WERI-Rb-1 (cell line): Measurements from ENCODE around the gene SDK2.

Experiments used
- DNase-seq: peaks from one replicate; pipeline ENCODE4 v3.0.0-alpha.2; 2020
- H3K27ac ChIP-seq: fragments of 250-450 bp; sonication (Bioruptor Pico); 2 replicates; pipeline ENCODE4 v1.5.1; 2020; ENCODE audit warnings: mild to moderate bottlenecking, moderate library complexity
- H3K27me3 ChIP-seq: fragments of 250-450 bp; sonication (Bioruptor Pico); 2 replicates; pipeline ENCODE4 v1.5.1; 2021; ENCODE audit warnings: mild to moderate bottlenecking, low read depth, moderate library complexity; ENCODE audit not compliant: insufficient read depth, severe bottlenecking
- H3K36me3 ChIP-seq: fragments of 250-450 bp; sonication (Bioruptor Pico); 2 replicates; pipeline ENCODE4 v1.5.1; 2020; ENCODE audit warnings: mild to moderate bottlenecking, moderate library complexity
- H3K4me3 ChIP-seq: 2 replicates; pipeline ENCODE4 v1.5.1; 2011; ENCODE audit warnings: low read depth, mild to moderate bottlenecking, control low read depth, low read length
- H3K9me3 ChIP-seq: fragments of 250-450 bp; sonication (Bioruptor Pico); 2 replicates; pipeline ENCODE4 v1.5.1; 2021; ENCODE audit warnings: mild to moderate bottlenecking, moderate library complexity; ENCODE audit not compliant: severe bottlenecking
- TF ChIP-seq, protein P1 (sequence below): IDR thresholded peaks from 2 replicates; pipeline ENCODE4 v1.5.1; 2011; ENCODE audit warnings: low read depth, mild to moderate bottlenecking, control low read depth, inconsistent platforms, low read length

SDK2 gene

DNA sequence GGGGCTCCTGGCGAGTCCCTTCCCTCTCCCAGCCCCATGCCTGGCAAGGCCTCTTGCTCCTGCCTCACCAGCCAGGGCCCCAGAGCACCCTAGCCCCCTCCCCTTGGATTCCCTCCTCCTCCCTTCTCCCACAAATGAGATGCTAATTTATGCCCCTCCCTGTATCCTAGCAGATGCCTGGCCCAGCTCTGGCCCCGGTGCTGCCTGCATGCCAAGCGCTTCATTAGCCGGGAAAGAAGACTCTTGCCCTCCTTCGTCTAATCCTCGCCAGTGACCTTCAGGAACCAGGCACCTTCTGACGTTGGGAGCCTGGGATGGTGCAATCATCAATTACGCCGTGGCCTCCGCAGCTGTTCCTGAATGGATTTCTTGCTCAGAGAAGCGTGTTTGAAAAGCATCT lies 127.8 kb downstream of the SDK2 start:
- H3K27me3 ChIP-seq = no peaks in the 10 kb centered on the region
- H3K27ac ChIP-seq = no peak overlapping the region
- H3K4me3 ChIP-seq = no peak overlapping the region
- TF ChIP-seq, protein P1, sequence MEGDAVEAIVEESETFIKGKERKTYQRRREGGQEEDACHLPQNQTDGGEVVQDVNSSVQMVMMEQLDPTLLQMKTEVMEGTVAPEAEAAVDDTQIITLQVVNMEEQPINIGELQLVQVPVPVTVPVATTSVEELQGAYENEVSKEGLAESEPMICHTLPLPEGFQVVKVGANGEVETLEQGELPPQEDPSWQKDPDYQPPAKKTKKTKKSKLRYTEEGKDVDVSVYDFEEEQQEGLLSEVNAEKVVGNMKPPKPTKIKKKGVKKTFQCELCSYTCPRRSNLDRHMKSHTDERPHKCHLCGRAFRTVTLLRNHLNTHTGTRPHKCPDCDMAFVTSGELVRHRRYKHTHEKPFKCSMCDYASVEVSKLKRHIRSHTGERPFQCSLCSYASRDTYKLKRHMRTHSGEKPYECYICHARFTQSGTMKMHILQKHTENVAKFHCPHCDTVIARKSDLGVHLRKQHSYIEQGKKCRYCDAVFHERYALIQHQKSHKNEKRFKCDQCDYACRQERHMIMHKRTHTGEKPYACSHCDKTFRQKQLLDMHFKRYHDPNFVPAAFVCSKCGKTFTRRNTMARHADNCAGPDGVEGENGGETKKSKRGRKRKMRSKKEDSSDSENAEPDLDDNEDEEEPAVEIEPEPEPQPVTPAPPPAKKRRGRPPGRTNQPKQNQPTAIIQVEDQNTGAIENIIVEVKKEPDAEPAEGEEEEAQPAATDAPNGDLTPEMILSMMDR = no peak
- no peaks in the 10 kb centered on the region for H3K9me3 ChIP-seq
- no peak for DNase-seq
- H3K36me3 ChIP-seq = no peaks in the 10 kb centered on the region; the same call in 1 of the 2 replicates

DNA sequence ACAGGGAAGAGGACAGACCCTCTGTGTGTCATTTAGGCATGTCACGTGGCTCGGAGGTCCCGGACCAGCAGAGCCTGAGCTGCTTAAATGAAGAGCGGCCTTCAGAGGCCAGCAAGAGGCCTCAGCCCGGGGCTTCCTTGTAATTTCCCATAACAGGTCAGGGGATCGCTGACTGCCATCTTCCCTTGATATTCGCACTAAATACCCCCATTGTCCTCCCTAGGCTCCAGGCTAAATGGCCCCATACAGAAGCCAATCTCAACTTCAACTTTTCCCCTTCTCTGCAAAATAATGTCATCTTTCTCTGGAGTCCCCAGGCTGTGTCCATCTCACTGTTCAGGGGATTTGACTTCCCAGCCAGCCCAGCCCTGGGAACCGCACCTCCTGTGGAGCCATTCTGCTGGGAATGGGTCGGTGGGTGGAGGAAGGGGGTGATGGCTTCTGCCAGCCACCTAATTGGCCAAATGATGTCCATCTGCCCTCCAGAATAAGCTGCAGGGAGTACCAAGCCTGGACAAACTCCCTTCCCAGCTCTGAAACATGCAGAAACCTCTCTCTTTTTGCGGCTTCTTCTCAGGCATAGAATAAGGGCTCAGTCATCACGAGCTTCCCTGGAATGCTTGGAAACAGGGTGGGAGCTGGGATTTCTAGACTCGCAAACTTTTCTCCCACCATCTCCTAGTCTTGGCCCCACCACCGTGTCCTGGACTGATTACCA lies 129.9 kb downstream of the SDK2 start:
- H3K4me3 ChIP-seq = no peak overlapping the region
- DNase-seq = no peak
- no peaks in the 10 kb centered on the region; the same call in 1 of the 2 replicates for H3K36me3 ChIP-seq
- no peaks in the 10 kb centered on the region for H3K9me3 ChIP-seq
- TF ChIP-seq, protein P1 = no peak
- no peak overlapping the region; the same call in 1 of the 2 replicates for H3K27ac ChIP-seq
- H3K27me3 ChIP-seq = no peaks in the 10 kb centered on the region

DNA sequence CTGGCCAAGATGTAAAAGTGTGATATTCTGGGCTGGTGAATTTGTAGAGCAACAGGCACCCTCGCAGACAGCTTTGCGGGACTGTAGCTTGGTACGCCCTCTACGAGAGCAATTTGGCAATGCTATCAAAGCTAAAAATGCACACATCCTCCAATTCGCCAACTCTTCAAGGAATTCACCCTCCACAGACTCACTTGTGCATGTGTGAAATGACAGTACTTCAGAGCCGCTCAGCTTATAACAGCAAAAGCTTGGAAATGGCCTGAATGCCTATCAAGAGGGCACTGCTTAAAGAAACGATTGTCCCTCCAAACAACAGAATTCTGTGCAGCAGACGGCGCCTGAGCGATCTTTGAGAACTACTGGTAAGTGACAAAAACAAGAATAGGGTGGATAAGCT lies 130.8 kb downstream of the SDK2 start:
- TF ChIP-seq, protein P1 = no peak
- Histone ChIP-seq H3K36me3 (no peaks in the 10 kb centered on the region; the same call in 1 of the 2 replicates), H3K27me3 (no peaks in the 10 kb centered on the region), H3K9me3 (no peaks in the 10 kb centered on the region), H3K4me3 (no peak overlapping the region), H3K27ac (no peak overlapping the region; the same call in 1 of the 2 replicates)
- no peak for DNase-seq

GRCh38 chr17:73511719-73512115 lies 132.5 kb downstream of the SDK2 start:
- no peaks in the 10 kb centered on the region for H3K9me3 ChIP-seq
- no peaks in the 10 kb centered on the region for H3K27me3 ChIP-seq
- TF ChIP-seq, protein P1 = no peak
- H3K36me3 ChIP-seq = peaks cover 6% of the 10 kb centered on the region
- DNase-seq = no peak
- H3K4me3 ChIP-seq = no peak overlapping the region
- no peak overlapping the region for H3K27ac ChIP-seq

GRCh38 chr17:73510981-73511718 lies 133.1 kb downstream of the SDK2 start:
- H3K36me3 ChIP-seq = peaks cover 8% of the 10 kb centered on the region
- no peaks in the 10 kb centered on the region for H3K9me3 ChIP-seq
- H3K27me3 ChIP-seq = no peaks in the 10 kb centered on the region
- H3K27ac ChIP-seq = no peak overlapping the region; the same call in 1 of the 2 replicates
- H3K4me3 ChIP-seq = no peak overlapping the region
- TF ChIP-seq, protein P1 = no peak
- DNase-seq = no peak
